GM18508 (cell line): ENCODE measurements around the gene GCGR.

Experiments
- ATAC-seq: cut with Tn5 transposase; IDR thresholded peaks from one replicate; pipeline ENCODE4 v1.9.1; 2021; ENCODE audit warnings: moderate number of reproducible peaks; ENCODE audit not compliant: insufficient read depth, unreplicated experiment

The GCGR gene

DNA sequence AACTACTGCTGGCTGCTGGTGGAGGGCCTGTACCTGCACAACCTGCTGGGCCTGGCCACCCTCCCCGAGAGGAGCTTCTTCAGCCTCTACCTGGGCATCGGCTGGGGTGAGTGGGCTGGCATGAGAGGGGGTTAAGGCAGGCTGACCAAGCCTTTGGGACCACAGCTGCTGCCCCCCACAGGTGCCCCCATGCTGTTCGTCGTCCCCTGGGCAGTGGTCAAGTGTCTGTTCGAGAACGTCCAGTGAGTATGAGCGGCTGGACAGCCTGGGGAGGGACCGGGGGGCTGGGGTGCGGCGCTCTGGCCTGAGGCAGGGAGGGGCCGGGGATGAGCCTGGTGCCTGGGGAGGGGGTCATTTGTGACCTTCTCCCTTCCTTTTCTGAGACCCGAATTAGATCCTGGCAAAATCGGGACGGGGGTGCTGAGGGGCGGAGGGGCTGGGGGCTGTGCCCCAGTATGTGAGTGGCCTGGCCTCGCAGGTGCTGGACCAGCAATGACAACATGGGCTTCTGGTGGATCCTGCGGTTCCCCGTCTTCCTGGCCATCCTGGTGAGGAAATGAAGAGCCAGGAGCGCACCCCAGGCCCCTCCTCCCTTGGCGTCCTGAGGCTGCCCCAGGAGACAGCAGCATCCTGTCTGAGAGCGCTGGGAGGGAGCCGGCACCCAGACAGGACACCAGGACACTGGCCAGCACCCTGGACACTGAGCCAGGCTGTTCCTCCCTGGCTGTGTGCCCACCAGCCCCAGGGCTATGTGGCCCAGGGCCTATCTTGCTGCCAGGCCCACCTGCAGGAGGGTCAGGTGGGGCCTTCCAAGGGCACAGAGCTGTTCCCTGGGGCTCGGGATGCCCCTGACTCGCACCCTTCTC is 8.0 kb downstream of the GCGR start:
- no peak for ATAC-seq

- no peak for ATAC-seq
Observed at GRCh38 chr17:81812571-81813370, 8.8 kb downstream of the GCGR start.

DNA sequence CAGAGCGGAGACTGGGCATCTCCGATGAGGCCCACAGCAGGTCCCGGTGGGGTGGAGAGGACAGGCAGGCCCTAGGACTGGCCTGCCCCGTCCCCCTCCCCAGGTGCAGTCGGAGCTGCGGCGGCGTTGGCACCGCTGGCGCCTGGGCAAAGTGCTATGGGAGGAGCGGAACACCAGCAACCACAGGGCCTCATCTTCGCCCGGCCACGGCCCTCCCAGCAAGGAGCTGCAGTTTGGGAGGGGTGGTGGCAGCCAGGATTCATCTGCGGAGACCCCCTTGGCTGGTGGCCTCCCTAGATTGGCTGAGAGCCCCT is 9.4 kb downstream of the GCGR start:
- no peak for ATAC-seq

- ATAC-seq: no peak
Observed at GRCh38 chr17:81813861-81814683, 10.1 kb downstream of the GCGR start.

GRCh38 chr17:81814748-81815645 is 11.0 kb downstream of the GCGR start:
- no peak for ATAC-seq

GRCh38 chr17:81815646-81815986 is 11.7 kb downstream of the GCGR start:
- ATAC-seq: no peak

DNA sequence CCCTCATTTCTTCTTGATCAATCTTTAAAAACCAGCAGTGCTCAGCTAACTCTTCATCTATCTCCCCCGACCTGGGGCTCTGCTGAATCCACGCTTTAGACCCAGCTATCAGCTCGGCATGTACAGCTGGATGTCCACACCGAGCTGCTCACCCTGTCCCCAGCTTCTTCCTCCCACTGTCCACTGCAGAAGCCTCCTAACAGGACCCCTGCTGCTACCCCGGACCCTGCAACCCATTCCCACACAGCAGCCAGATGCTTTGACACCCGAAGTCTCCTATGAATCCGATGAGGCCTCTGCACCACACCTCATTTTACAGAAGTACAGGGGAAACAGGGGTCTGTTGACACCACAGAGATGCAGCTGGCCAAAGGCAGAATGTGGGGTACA is 13.8 kb downstream of the GCGR start:
- no peak for ATAC-seq

DNA sequence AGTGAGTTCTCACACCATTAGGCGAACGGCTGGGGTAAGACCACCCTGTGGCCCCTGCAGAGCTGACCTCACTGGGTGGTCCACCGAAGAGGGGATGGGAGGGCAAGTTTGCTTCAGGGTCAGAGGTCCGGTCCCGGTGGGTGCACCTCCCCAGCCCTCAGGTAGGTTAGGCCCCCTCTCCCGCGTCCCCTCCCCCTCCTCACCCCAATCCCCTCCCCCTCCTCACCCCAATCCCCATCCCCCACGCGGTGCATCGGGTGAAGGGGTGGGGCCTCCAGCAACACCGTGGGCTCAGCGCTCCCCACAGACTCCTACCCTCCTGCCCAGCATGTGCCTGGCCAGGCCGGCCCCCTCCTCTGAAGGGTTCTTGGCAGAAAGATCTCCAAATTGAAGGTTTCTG is 15.8 kb downstream of the GCGR start:
- ATAC-seq: no peak

DNA sequence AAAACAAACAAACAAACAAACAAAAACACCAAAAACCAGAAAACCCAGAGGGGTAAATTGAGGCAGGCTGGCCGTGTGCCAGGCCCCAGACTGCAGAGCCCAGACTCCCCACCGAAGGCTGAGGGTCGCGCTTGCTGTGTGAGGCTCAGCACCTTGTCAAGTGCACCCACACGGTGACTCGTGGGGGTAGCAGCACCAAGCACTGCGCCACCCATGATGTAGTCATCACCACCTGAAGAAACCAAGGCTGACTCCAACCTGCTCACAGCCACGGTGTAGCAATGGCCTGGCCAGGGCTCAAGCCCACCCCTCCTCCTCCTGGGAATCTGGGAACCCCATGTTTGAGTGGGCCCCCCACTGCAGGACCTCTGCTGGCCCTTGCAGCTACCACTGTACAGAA is 17.2 kb downstream of the GCGR start:
- ATAC-seq: no peak

- no peak for ATAC-seq
Observed at GRCh38 chr17:81821603-81822311, 17.8 kb downstream of the GCGR start.

DNA sequence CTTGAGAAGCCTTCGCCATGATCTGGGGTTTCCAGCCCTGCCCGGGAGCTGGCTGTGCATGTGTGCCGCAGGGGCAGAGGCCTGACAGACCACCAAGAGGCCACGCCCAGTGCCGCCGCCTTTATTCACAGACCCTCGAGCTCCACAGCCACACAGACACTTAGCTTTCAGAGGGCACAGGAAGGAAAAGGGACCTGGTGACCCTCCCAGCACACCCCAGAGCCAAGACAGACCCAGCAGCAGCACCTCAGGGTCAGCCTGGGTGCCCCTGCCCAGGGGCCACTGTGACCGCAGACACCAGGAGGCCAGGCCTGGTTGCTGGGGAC is 18.3 kb downstream of the GCGR start:
- no peak for ATAC-seq

DNA sequence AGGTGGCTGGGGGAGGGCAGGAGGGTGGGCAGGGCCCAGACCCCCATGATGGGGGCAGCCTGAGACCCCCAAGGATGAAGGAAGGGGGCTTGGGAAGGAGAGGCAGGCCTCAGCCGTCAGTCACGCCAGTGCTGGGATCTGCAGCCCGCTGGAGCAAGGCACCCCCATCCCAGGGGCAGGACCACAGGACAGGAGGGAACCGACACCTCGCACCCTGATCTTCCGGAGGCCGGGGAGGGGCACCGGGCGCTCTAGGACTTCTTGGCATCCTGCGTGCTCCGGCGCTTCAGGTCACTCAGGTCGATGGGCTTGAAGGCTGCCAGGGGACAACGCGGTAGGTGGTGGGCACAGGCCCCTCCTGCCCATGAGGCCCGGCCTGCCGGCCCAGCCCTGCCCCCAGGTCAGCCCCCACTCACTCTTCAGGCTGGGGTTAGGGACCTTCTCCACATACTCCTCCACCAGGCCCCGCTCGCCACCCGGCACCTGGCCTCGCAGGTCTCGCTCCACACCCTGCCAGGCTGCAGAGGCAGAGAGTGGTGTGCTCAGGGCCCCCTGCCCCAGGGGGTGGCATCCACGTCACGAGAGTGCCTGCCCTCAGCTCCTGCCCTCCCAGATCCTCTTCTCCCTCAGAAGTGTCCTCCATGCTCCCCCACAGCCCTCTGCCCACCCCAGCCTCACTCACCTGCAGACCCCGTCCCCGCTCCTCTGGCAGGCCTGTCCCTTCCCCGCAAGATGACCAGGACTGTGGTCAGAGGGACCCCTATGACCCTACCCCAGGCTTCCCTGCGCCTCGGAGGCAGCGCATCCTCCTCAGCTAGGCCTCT is 19.3 kb downstream of the GCGR start:
- no peak for ATAC-seq

DNA sequence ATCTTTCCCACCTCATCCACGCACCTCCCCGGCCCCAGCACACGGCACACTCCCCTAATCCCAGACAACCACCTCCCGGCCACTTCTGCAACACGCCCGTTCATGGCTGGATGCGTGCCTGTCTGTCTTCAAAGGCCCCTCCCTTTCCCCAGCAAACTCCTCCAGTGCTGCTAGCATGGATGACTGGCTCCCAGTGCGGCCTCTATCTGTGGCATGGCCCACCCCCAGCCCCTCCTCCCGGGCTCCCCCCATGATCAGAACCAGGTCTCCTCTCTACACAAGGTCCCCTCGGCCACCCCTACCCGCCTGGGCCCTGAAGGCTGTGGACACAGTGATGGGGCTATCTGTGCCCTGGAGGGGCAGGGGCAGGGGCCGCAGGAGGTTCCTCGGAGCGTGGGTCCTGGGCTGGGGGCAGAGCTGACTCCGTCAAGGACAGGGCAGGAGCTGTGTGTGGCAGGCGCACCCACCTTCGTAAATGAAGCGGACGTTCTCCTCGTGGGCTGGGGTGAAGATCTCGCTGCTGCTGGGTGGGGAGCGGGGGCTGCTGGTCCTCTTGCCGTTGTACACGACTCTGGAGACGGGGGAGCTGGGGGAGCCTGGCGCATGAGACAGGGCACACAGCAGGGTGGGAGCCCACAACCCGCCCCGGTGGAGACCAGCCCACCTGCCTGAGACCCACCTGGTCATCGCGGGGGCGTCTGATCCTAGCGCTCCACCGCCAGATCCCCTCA is 20.0 kb downstream of the GCGR start:
- ATAC-seq: no peak

GRCh38 chr17:81824595-81824994 is 20.6 kb downstream of the GCGR start:
- no peak for ATAC-seq

GRCh38 chr17:81825841-81826466 is 22.0 kb downstream of the GCGR start:
- no peak for ATAC-seq

DNA sequence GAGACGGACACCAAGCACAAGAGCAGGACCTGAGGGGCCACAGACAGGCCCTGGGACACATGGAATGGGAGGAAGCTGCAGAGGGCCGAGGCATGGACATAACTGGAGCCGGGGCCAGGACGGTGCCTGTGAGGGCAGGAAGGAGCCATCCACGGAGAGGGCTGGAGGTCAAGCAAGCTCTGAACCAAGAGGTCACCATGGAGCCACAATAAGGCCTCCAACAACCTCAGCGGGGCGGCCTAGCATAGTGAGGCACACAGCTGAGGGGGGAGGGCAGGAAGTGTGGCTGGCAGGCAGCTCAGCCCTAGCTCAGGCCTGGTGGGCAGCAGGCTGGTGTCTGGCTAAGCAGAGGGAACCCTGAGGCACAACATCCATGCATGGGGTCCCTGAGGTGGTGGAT is 24.7 kb downstream of the GCGR start:
- no peak for ATAC-seq

DNA sequence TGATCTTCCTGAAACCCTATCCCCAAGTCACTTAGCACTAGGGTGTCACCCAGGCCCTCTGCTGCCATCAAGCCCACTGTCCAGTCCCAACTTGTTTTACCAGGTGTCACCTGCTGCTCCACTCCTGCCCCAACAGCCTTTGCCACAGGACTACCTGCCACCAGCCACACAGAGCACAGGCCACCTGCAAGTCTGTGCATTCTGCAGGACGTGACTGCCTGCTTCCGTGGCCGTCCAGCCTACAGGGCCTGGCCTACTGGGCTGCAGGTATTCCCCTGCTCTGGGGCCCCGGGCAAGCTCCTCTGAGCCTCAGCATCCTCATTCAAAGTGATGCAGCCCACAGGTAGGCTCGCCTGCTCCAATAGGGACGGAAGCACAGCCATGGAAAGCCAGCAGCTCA is 25.9 kb downstream of the GCGR start:
- no peak for ATAC-seq

GRCh38 chr17:81831563-81831956 is 27.6 kb downstream of the GCGR start:
- ATAC-seq: no peak
